ENCODE data around the gene HERC2.
"Not testable (repeated sequence)": the region's sequence is repeated elsewhere in the genome, so short reads cannot be mapped to it uniquely, and the experiment has no call there.

- not testable (repeated sequence) for TF ChIP-seq JUN (IDR thresholded peaks at IDR 0.05; ENCODE audit: low read depth, low read length); POLR2A (IDR thresholded peaks at IDR 0.05; ENCODE audit: control extremely low read depth in 1 of 2, low read depth in 2 of 2, low read length in 2 of 2); RXRA (IDR thresholded peaks at IDR 0.05; ENCODE audit: insufficient read depth, low read depth, low read length); HDAC6 (IDR thresholded peaks at IDR 0.05; ENCODE audit: low read depth, low read length); CTCF (IDR thresholded peaks at IDR 0.05; ENCODE audit: control extremely low read depth in 1 of 3, insufficient read depth in 1 of 3, low read depth in 1 of 3, low read length in 3 of 3)
Measured at GRCh38 chr15:28238296-28238695, 83.7 kb downstream of the HERC2 start.
